Endodermal cell (in vitro differentiated cells): ENCODE results near the gene EZH1. TPM values are rescaled to one million over a fixed set of nuclear protein-coding genes. Genes with fewer than 3 reads are reported as not detected.
A peak's percentile ranks its signal among the peaks of the same experiment; 100 is the strongest.
"Not testable (repeated sequence)": the region's sequence is repeated elsewhere in the genome, so short reads cannot be mapped to it uniquely, and the experiment has no call there.

Experiments
- DNase-seq: peaks from one replicate; pipeline ENCODE4 v3.0.0-alpha.2; 2017
- H3K27ac ChIP-seq: 2 replicates; pipeline ENCODE4 v1.5.1; 2013; ENCODE audit warnings: mild to moderate bottlenecking, low read depth, low read length, moderate library complexity
- H3K27me3 ChIP-seq: 2 replicates; pipeline ENCODE4 v1.6.1; 2013; ENCODE audit warnings: mild to moderate bottlenecking, low read length, moderate library complexity; ENCODE audit not compliant: insufficient read depth, control insufficient read depth, poor library complexity, severe bottlenecking
- H3K36me3 ChIP-seq: 2 replicates; pipeline ENCODE4 v1.7.0; 2013; ENCODE audit warnings: mild to moderate bottlenecking, low read length, moderate library complexity; ENCODE audit not compliant: control insufficient read depth, insufficient read depth
- H3K4me1 ChIP-seq: one replicate; pipeline ENCODE4 v1.7.0; 2013; ENCODE audit warnings: low read length; ENCODE audit not compliant: control insufficient read depth, insufficient read depth
- H3K4me3 ChIP-seq: 2 replicates; pipeline ENCODE4 v1.5.1; 2013; ENCODE audit warnings: mild to moderate bottlenecking, low read length, moderate library complexity
- H3K9ac ChIP-seq: 2 replicates; pipeline ENCODE4 v1.6.1; 2013; ENCODE audit warnings: mild to moderate bottlenecking, low read length, moderate library complexity; ENCODE audit not compliant: poor library complexity, severe bottlenecking; ENCODE audit errors: extremely low read depth
- H3K9me3 ChIP-seq: 2 replicates; pipeline ENCODE4 v1.6.1; 2013; ENCODE audit warnings: mild to moderate bottlenecking, low read length, moderate library complexity; ENCODE audit not compliant: control insufficient read depth
- H3K27ac Mint-ChIP-seq: 2 replicates; pipeline ENCODE4 v1.8.0; 2020; ENCODE audit warnings: mixed read lengths
- H3K27me3 Mint-ChIP-seq: 2 replicates; pipeline ENCODE4 v1.8.0; 2021; ENCODE audit warnings: mild to moderate bottlenecking, mixed read lengths; ENCODE audit not compliant: insufficient read depth
- H3K36me3 Mint-ChIP-seq: 2 replicates; pipeline ENCODE4 v1.8.0; 2020; ENCODE audit warnings: low read depth, mixed read lengths
- H3K4me1 Mint-ChIP-seq: 2 replicates; pipeline ENCODE4 v1.8.0; 2020; ENCODE audit warnings: mixed read lengths
- H3K4me3 Mint-ChIP-seq: 2 replicates; pipeline ENCODE4 v1.8.0; 2020; ENCODE audit warnings: mild to moderate bottlenecking, moderate library complexity, mixed read lengths
- H3K9me3 Mint-ChIP-seq: 2 replicates; pipeline ENCODE4 v1.8.0; 2020; ENCODE audit warnings: mild to moderate bottlenecking, mixed read lengths
- WGBS, 2 experiments: methylation state at CpG; one replicate each; pipeline versions ENCODE4 v1.1.5 to v1.1.7; 2013; ENCODE audit warnings: missing lambda C conversion rate in 2 of 2, mixed read lengths in 1 of 2; ENCODE audit not compliant: insufficient coverage in 1 of 2, insufficient read length in 1 of 2; 5-methylcytosine and 5-hydroxymethylcytosine counted together
- total RNA-seq, 2 donors: library from RNA; stranded (reverse); fragmentation: NEBNext Ultra II Directional in 1 of 2; extraction: Animal tissue kit (Norgen Biotek cat#: 25700) in 1 of 2; gene quantifications; 2 replicates in 1 of 2; 3 replicates in 1 of 2; pipeline ENCODE4 v1.2.1, GENCODE V29; 2021
- TF ChIP-seq, protein P1 (sequence below): fragments of 200-600 bp; sonication (generic); conservative IDR thresholded peaks from 2 replicates; pipeline ENCODE4 v1.5.0; 2021; ENCODE audit warnings: antibody characterized with exemption, mild to moderate bottlenecking

The EZH1 gene
- total RNA-seq, 2 donors from 2014 or later = 26.0 to 27.2 TPM

DNA sequence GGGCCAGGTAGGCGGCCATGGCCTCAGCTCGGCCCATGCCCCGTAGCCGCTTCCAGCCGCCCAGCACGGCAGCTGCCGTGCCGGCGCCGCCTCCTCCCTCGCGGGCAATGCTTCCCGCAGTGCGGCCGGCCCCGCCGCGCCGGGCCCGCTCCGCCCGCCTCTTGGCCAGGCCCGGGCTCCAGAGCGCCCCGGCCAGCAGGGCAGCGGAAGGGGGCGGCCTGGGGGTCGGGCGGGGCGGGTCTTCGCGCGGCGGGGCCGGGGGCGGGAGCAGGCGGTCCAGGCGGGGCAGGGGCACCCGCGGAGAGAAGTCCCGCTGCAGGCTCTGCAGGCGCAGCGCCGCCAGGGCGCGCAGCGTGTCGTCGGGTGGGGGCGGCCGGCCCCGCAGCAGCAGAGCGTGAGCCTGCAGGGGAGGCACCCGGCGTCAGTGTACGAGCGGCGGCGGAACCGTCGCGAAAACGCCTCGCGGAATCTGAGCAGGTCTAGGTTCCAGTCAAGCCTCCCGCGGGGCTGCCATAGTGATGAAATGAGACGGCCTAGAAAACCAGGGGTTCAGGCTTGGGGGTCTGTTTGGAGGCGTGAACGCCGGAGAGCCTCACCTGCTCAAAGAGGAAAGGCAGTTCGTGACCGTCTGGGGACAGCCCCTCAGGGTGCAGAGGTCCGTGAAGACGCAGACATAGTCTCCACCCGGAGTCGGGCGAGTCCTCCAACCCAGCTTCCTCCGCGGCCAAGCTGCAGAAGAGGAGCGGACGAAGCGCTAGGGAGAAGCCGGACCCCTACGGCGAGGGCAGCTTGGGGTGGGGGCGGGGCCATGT is 74.7 kb downstream of the EZH1 start:
- H3K9me3 Mint-ChIP-seq = no peaks in the 10 kb centered on the region
- DNase-seq = peak; percentile 97
- peaks cover 6% of the 10 kb centered on the region for H3K4me1 ChIP-seq
- TF ChIP-seq, protein P1, sequence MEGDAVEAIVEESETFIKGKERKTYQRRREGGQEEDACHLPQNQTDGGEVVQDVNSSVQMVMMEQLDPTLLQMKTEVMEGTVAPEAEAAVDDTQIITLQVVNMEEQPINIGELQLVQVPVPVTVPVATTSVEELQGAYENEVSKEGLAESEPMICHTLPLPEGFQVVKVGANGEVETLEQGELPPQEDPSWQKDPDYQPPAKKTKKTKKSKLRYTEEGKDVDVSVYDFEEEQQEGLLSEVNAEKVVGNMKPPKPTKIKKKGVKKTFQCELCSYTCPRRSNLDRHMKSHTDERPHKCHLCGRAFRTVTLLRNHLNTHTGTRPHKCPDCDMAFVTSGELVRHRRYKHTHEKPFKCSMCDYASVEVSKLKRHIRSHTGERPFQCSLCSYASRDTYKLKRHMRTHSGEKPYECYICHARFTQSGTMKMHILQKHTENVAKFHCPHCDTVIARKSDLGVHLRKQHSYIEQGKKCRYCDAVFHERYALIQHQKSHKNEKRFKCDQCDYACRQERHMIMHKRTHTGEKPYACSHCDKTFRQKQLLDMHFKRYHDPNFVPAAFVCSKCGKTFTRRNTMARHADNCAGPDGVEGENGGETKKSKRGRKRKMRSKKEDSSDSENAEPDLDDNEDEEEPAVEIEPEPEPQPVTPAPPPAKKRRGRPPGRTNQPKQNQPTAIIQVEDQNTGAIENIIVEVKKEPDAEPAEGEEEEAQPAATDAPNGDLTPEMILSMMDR = peak; percentile 44
- H3K9ac ChIP-seq = no peak overlapping the region
- no peak overlapping the region for H3K27ac ChIP-seq
- H3K27ac Mint-ChIP-seq = no peak overlapping the region
- H3K4me3 ChIP-seq = no peak overlapping the region
- H3K27me3 Mint-ChIP-seq = peaks cover 55% of the 10 kb centered on the region
- 18 to 32% methylated on average over 30 to 87 of the region's 87 CpGs for WGBS, 2 experiments
- peak overlapping the region; percentile 58 for H3K4me3 Mint-ChIP-seq
- H3K36me3 ChIP-seq = peaks cover 16% of the 10 kb centered on the region
- peaks cover 39% of the 10 kb centered on the region for H3K36me3 Mint-ChIP-seq
- peaks cover 24% of the 10 kb centered on the region for H3K4me1 Mint-ChIP-seq
- no peaks in the 10 kb centered on the region for H3K9me3 ChIP-seq
- H3K27me3 ChIP-seq = peaks cover 46% of the 10 kb centered on the region

DNA sequence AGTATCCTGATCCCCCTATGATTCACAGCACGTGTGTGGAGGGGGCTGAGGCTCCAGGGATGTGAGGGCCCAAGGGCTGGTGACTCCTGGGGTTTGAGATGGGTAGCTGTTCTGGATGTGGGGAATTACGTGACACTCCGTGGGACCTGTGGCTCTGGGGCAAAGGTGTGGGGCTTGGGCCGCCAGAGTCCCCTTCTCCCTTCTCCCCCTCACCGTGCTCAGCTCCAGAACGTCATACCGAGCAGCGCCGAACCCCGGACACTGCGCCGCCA is 75.2 kb downstream of the EZH1 start:
- peaks cover under 1% of the 10 kb centered on the region for H3K4me1 ChIP-seq
- TF ChIP-seq, protein P1 = no peak
- H3K36me3 ChIP-seq = peaks cover 16% of the 10 kb centered on the region
- H3K27me3 ChIP-seq = peaks cover 40% of the 10 kb centered on the region
- no peak overlapping the region for H3K9ac ChIP-seq
- Mint-ChIP-seq H3K4me3 (peak overlapping the region; percentile 58), H3K9me3 (no peaks in the 10 kb centered on the region), H3K27me3 (peaks cover 50% of the 10 kb centered on the region), H3K36me3 (peaks cover 39% of the 10 kb centered on the region), H3K4me1 (peaks cover 22% of the 10 kb centered on the region), H3K27ac (no peak overlapping the region)
- no peaks in the 10 kb centered on the region for H3K9me3 ChIP-seq
- no peak for DNase-seq
- WGBS, 2 experiments = 43% methylated on average over 12 of the region's 12 CpGs; no CpG with 5 or more reads in 1 of the 2 experiments
- no peak overlapping the region for H3K27ac ChIP-seq
- no peak overlapping the region for H3K4me3 ChIP-seq

DNA sequence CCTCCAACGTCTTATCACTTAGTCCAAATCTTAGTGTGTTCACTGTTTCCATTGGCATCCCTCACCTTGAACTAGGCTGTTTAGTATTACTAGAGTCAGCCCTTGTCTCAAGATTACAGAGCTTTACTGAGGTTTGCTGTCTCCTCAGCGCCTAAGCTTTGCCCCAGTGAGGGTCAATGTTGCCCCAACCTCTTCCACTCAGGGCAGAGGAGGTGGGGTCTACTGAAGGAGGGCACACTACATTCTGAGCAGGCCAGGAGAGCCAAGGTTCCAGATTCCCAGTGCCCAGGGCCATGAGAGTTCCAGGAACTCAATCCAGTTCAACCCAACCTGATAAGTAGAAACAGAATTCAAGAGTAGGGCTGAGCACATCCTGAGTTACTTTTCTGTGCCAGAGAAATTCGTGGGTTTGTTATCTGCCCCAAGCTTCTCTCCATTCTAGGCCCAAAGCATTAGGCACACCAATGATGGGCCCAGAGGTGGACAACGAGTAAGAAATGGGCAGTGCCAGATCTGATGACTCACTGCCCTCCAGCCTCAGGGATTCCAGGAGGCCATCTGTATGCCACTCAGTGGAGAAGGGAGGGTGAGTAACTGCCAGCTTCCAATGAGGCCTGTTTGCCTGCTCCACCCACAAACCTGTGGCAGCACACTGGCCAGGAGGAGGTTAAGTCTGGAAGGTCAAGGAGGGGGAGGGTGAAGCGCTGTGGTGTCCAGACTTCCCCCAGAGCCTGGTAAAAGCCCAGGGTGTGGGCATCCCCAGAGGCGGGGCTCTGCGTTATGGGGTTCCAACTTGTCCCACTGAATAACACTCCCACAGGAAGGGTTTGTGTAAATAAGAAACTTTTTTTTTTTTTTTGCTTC is 77.5 kb downstream of the EZH1 start:
- TF ChIP-seq, protein P1 = no peak
- Mint-ChIP-seq H3K4me1 (peaks cover 16% of the 10 kb centered on the region), H3K9me3 (no peaks in the 10 kb centered on the region), H3K27ac (no peak overlapping the region), H3K27me3 (peaks cover 27% of the 10 kb centered on the region), H3K36me3 (peaks cover 49% of the 10 kb centered on the region), H3K4me3 (no peak overlapping the region)
- Histone ChIP-seq H3K27ac (no peak overlapping the region), H3K27me3 (peaks cover 17% of the 10 kb centered on the region), H3K4me1 (no peaks in the 10 kb centered on the region), H3K9ac (no peak overlapping the region), H3K9me3 (no peaks in the 10 kb centered on the region), H3K36me3 (peaks cover 30% of the 10 kb centered on the region), H3K4me3 (no peak overlapping the region)
- peak; percentile 50 for DNase-seq
- 91 to 92% methylated on average over 3 to 7 of the region's 7 CpGs for WGBS, 2 experiments

DNA sequence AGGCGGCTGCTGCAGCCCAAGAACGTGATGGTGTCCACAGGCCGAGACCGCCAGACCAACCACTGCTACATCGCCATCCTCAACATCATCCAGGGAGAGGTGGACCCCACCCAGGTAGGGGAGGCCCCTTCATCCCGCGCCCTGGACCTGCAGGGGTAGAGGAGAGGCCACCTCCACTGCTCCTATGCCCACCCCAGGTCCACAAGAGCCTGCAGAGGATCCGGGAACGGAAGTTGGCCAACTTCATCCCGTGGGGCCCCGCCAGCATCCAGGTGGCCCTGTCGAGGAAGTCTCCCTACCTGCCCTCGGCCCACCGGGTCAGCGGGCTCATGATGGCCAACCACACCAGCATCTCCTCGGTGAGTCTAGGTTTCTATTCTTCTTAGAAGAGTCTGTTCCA is 78.7 kb downstream of the EZH1 start:
- not testable (repeated sequence) for H3K9me3 Mint-ChIP-seq
- peaks cover 15% of the 10 kb centered on the region for H3K27me3 Mint-ChIP-seq

More for the DNA sequence above, 78.7 kb downstream of the EZH1 start:
- not testable (repeated sequence) for H3K27ac ChIP-seq, H3K27ac Mint-ChIP-seq, H3K9ac ChIP-seq, DNase-seq, H3K4me3 Mint-ChIP-seq, H3K27me3 ChIP-seq, H3K9me3 ChIP-seq, H3K4me1 ChIP-seq, H3K4me3 ChIP-seq
- 86 to 88% methylated on average over 9 to 11 of the region's 16 CpGs for WGBS, 2 experiments
- H3K36me3 ChIP-seq = peaks cover 30% of the 10 kb centered on the region
- Mint-ChIP-seq H3K36me3 (peaks cover 53% of the 10 kb centered on the region), H3K4me1 (peaks cover 10% of the 10 kb centered on the region)
